AG04450 (cell line): ENCODE data around the gene IMPDH1. TPM values are rescaled to one million over a fixed set of nuclear protein-coding genes. Genes with fewer than 3 reads are reported as not detected.

Experiments used
- CTCF ChIA-PET: fragments of 300-600, 350-600 bp; formaldehyde crosslinking; extraction: SDS; loops from one replicate; lab custom pipeline; 2022; ENCODE audit warnings: antibody characterized with exemption, inconsistent platforms; lab: Charles Lee
- POLR2A ChIA-PET: fragments of 350-600 bp; formaldehyde crosslinking; extraction: SDS; loops from one replicate; lab custom pipeline; 2021; ENCODE audit warnings: antibody characterized with exemption, inconsistent platforms; lab: Yijun Ruan, JAX
- DNase-seq: peaks from one replicate; pipeline ENCODE4 v3.0.0-alpha.2; 2011; ENCODE audit warnings: low read depth, low spot score
- H3K27ac ChIP-seq: one replicate; pipeline ENCODE4 v1.5.1; 2012; ENCODE audit warnings: low read depth, low read length, control low read depth
- H3K27me3 ChIP-seq: one replicate; pipeline ENCODE4 v1.6.0; 2012; ENCODE audit warnings: low read length; ENCODE audit not compliant: control insufficient read depth, insufficient read depth
- H3K4me3 ChIP-seq: 2 replicates; pipeline ENCODE4 v1.5.1; 2011; ENCODE audit warnings: mild to moderate bottlenecking, low read depth, low read length, control low read depth
- H3K9me3 ChIP-seq: 2 replicates; pipeline ENCODE4 v1.5.1; 2012; ENCODE audit warnings: low read length; ENCODE audit not compliant: control insufficient read depth, insufficient read depth
- polyA plus RNA-seq: library from polyadenylated mRNA; depleted of rRNA; stranded (reverse); fragments of >200 nt; gene quantifications from 2 replicates; pipeline ENCODE4 v1.2.3, GENCODE V29; 2011
- TF ChIP-seq, protein P1 (sequence below): IDR thresholded peaks from 2 replicates; pipeline ENCODE4 v1.5.1; 2011; ENCODE audit warnings: low read depth, low read length, control low read depth, inconsistent platforms

IMPDH1 gene
- polyA plus RNA-seq, 1 experiment = 43.8 TPM

DNA sequence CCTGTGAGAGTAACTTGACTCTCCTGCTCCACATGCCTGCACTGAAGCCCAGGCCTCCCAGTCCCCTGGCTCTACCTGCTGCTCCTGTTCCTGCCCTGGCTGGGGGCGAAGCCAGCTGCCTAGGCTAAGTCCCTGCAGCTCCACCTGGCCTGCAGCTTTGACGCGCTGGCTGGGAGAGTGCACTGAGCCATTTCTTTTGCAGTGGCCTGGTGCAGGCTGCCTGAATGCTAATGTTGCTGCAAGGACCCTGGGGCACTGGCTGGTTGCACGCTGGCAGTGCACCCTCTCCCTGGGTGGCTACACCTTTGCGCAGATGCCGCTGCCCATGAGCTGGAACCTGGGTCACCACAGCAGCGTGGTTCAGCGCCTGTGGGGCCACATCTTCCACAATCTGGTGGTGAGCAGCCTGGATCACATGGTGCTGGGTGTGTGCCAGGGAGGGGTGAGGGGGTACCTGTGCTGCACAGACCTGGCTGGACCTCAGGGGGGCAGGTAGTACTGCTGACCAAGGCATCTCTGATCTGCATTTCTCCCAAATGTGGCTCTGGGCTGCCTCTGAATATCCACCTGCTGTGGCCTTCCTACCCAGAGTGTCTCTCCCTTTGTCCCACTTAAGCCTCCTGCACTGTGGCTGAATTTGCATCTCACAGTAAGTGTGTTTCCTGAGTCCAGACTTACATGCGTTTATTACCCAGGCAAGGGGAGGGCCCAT is 20.0 kb downstream of the IMPDH1 start:
- POLR2A ChIA-PET = no interaction called here
- DNase-seq = no peak
- CTCF ChIA-PET = interaction anchor here (1.0 to 19.7 kb wide), 5 partner anchors 8 to 43 kb away, joined by 3 to 474 read pairs (median 6); partner anchors contain the start of gene RBM28
- Histone ChIP-seq H3K27me3 (peaks cover 14% of the 10 kb centered on the region), H3K27ac (no peak overlapping the region), H3K9me3 (no peaks in the 10 kb centered on the region), H3K4me3 (no peak overlapping the region)
- TF ChIP-seq, protein P1, sequence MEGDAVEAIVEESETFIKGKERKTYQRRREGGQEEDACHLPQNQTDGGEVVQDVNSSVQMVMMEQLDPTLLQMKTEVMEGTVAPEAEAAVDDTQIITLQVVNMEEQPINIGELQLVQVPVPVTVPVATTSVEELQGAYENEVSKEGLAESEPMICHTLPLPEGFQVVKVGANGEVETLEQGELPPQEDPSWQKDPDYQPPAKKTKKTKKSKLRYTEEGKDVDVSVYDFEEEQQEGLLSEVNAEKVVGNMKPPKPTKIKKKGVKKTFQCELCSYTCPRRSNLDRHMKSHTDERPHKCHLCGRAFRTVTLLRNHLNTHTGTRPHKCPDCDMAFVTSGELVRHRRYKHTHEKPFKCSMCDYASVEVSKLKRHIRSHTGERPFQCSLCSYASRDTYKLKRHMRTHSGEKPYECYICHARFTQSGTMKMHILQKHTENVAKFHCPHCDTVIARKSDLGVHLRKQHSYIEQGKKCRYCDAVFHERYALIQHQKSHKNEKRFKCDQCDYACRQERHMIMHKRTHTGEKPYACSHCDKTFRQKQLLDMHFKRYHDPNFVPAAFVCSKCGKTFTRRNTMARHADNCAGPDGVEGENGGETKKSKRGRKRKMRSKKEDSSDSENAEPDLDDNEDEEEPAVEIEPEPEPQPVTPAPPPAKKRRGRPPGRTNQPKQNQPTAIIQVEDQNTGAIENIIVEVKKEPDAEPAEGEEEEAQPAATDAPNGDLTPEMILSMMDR = no peak

DNA sequence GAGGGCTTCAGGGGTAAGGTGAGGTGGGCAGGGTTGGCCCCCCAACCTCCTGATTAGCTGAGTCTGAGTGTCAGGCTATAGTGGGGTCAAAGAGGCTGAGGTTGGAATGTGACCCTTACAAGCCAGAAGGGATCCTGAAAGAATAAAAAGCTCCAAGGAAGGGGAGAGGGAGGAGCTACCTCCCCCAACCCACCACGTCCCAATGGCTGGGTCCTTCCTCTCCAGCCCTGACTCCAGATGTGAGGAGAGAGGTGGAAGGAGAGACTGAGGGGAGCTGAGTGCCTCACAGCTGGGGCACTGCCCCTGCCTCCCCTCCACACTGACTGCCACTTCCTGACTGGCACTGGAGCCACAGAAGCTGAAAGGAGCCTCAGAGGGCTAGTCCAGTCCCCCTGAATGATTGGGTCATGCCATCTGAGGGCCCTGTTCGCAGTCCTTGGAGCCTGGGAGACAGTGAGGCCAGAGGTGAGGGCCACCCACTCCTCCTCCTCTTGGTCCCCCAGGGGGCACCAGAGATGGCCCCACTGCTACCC is 20.6 kb downstream of the IMPDH1 start:
- ChIA-PET POLR2A (no interaction called here), CTCF (interaction anchor here (1.0 to 19.7 kb wide), 5 partner anchors 9 to 42 kb away, joined by 3 to 474 read pairs (median 6); partner anchors contain the start of gene RBM28)
- DNase-seq = no peak
- Histone ChIP-seq H3K27ac (no peak overlapping the region), H3K9me3 (no peaks in the 10 kb centered on the region), H3K4me3 (no peak overlapping the region), H3K27me3 (peaks cover 17% of the 10 kb centered on the region)
- TF ChIP-seq, protein P1 = no peak

DNA sequence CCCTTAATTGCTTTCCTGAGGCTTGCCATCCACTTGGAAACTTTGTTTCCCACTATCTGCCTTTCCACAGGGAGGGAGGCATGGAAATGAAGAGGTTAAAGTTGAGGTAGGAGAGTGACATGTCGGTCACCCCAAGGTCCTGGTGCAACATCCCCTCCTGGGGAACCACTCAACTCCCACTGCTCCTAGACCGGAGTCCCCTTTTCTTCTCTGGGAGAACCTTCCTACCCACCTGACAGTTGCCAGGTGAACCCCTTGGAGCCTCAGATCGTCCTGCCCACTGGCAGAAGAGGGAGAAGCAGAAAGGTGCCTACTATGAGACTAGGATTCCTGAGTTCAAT is 21.7 kb downstream of the IMPDH1 start:
- H3K4me3 ChIP-seq = no peak overlapping the region
- no peaks in the 10 kb centered on the region for H3K9me3 ChIP-seq
- peaks cover 19% of the 10 kb centered on the region for H3K27me3 ChIP-seq
- CTCF ChIA-PET = interaction anchor here (0.5 to 19.7 kb wide), 24 partner anchors 9 to 342 kb away, joined by 3 to 474 read pairs (median 6); partner anchors contain the start of gene RBM28
- H3K27ac ChIP-seq = no peak overlapping the region
- DNase-seq = no peak
- TF ChIP-seq, protein P1 = no peak
- POLR2A ChIA-PET = interaction anchor here (1.9 kb wide), 1 partner anchor 41 kb away, joined by 11 read pairs; no protein-coding TSS in a partner anchor

DNA sequence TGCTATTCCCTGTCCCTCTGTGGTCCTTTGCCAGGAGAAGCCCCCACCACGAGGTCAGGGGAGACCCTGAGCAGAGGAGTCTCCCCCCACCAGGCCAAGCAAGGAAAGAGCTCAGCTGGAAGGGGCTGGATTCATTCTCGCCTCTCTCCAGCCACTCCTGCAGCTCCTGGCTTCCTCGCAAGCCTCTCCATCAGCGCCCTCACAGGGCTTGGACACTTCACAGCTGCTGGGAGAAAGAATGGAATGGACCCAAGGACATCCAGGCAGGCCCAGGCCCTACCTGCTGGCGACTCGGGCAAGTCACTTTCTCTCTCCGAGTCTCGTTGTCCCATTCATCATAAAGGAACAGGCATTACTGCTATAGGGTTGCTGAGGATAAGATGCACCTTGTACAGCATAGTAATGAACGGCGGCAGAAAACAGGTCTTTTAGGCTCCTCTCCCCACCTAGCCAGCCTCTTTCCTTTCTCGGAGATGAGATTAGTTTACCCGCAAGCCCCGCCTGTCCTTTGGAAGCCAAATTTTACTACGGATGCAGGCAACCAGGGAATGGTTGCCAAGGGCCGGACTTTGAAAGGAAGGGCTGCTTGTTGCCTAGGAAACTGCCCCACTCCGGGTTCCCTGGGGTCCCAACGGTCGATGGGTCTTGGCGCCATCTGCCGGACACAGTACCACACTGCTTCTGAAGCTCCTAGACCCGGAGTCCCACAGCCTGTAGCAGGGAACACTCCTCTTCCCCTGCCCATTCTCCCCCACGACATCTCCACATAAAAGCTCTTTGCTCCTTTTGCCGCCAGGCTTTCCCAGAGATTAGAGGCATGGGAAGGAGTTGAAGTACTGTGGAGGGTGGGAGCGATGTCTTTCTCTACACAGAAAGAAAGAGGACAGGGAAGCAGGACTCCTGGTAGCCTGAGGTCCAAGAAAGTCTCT is 22.3 kb downstream of the IMPDH1 start:
- CTCF ChIA-PET = interaction anchor here (0.5 to 19.7 kb wide), 28 partner anchors 8 to 342 kb away, joined by 3 to 474 read pairs (median 5); partner anchors contain the start of gene RBM28
- peak; percentile 24 for DNase-seq
- POLR2A ChIA-PET = interaction anchor here (1.9 kb wide), 1 partner anchor 40 kb away, joined by 11 read pairs; no protein-coding TSS in a partner anchor
- Histone ChIP-seq H3K4me3 (no peak overlapping the region), H3K9me3 (no peaks in the 10 kb centered on the region), H3K27me3 (peaks cover 20% of the 10 kb centered on the region), H3K27ac (no peak overlapping the region)
- TF ChIP-seq, protein P1 = peak; percentile 88
